ENCODE measurements around the gene CNGA2.

CNGA2 gene

DNA sequence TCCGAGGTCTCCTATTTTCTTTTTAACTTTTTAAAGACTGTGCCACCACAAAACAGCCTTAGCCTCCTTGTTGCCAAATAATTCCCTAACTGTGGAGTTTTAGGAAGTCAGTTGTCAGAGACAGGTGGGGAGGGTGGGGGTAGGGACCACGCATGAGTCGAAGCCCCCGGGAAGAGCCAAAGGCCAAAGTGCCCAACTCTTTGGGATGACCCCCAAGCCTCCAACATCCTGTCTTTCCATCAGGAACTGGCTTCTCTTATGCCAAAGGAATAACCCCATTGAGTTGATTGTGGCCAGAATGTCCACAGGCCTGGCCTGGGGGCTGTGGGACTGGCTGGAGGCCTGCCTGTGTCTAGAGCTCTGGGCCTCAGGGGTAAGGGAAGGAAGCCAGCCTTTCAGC is 33.5 kb upstream of the CNGA2 start:
- H3K27me3 ChIP-seq, result no peaks in the 10 kb centered on the region
- H3K9me3 ChIP-seq, result no peaks in the 10 kb centered on the region
- H3K36me3 ChIP-seq, result no peaks in the 10 kb centered on the region
- H3K4me1 ChIP-seq, result no peaks in the 10 kb centered on the region
- no peak for DNase-seq
- H3K4me3 ChIP-seq (ENCODE audit: low read depth, low read length), result no peak overlapping the region
- TF ChIP-seq, protein P1, sequence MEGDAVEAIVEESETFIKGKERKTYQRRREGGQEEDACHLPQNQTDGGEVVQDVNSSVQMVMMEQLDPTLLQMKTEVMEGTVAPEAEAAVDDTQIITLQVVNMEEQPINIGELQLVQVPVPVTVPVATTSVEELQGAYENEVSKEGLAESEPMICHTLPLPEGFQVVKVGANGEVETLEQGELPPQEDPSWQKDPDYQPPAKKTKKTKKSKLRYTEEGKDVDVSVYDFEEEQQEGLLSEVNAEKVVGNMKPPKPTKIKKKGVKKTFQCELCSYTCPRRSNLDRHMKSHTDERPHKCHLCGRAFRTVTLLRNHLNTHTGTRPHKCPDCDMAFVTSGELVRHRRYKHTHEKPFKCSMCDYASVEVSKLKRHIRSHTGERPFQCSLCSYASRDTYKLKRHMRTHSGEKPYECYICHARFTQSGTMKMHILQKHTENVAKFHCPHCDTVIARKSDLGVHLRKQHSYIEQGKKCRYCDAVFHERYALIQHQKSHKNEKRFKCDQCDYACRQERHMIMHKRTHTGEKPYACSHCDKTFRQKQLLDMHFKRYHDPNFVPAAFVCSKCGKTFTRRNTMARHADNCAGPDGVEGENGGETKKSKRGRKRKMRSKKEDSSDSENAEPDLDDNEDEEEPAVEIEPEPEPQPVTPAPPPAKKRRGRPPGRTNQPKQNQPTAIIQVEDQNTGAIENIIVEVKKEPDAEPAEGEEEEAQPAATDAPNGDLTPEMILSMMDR (IDR thresholded peaks at IDR 0.05; ENCODE audit: low read depth, low read length), result no peak

DNA sequence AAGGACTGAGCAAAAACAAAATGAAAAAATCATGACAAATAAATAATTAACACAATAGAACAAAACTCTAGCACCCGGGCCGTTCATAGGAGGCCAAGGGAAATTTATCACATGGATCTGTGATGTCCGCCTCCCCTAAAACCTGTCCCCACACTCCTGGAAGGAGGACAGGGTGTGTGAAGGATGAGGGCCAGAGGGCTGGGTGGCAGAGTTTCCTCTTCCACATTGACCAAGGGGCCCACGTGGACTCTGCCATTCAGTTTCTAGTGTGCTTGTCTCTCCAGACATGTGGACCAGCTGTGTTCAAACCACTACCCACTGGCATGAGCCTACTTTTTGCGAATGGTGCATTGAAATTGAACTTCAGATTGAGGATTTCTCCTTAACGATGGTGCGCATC is 33.0 kb upstream of the CNGA2 start:
- TF ChIP-seq, protein P1 (IDR thresholded peaks at IDR 0.05; ENCODE audit: low read depth, low read length), result no peak
- no peak for DNase-seq

DNA sequence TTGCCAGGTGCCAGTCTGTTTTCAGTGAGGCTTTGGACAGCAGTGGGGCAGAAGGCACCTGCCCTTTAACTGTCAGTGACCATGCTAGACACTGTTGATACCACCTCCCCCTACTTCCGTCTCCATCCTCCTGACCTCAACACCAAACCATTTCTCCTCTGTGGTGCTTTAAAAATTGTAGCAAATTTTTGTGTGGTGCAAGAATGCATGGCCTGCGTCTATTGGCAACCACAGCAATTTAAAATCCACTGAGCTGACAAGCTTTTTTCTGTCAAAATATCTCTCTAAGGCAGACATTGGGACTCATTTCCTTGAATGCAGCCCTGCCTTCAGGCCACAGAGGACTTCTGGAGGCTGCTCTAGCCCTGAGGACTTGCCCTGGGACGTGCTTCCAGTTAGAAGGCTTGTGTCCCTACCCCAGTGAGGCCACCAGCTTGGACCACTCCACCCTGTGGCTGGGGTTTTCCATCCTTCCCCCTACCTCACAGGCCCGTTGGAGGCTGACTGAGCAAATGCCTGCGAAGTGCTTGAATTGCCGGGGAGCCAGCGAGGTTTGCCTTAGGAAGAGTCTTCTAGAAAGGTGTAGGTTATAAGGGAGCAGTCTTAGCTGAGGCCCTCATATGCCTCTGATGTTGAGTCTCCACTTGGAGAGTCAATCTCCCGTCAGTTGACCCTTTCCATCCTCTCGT is 32.4 kb upstream of the CNGA2 start:
- H3K9me3 ChIP-seq, result no peaks in the 10 kb centered on the region
- TF ChIP-seq, protein P1 (IDR thresholded peaks at IDR 0.05; ENCODE audit: low read depth, low read length), result no peak
- H3K27me3 ChIP-seq, result no peaks in the 10 kb centered on the region
- H3K36me3 ChIP-seq, result no peaks in the 10 kb centered on the region
- H3K4me3 ChIP-seq (ENCODE audit: low read depth, low read length), result no peak overlapping the region
- no peaks in the 10 kb centered on the region for H3K4me1 ChIP-seq
- no peak for DNase-seq

More for the DNA sequence above, 33.0 kb upstream of the CNGA2 start:
- no peaks in the 10 kb centered on the region for H3K9me3 ChIP-seq
- H3K4me3 ChIP-seq (ENCODE audit: low read depth, low read length), result no peak overlapping the region
- no peaks in the 10 kb centered on the region for H3K4me1 ChIP-seq
- no peaks in the 10 kb centered on the region for H3K27me3 ChIP-seq
- no peaks in the 10 kb centered on the region for H3K36me3 ChIP-seq

DNA sequence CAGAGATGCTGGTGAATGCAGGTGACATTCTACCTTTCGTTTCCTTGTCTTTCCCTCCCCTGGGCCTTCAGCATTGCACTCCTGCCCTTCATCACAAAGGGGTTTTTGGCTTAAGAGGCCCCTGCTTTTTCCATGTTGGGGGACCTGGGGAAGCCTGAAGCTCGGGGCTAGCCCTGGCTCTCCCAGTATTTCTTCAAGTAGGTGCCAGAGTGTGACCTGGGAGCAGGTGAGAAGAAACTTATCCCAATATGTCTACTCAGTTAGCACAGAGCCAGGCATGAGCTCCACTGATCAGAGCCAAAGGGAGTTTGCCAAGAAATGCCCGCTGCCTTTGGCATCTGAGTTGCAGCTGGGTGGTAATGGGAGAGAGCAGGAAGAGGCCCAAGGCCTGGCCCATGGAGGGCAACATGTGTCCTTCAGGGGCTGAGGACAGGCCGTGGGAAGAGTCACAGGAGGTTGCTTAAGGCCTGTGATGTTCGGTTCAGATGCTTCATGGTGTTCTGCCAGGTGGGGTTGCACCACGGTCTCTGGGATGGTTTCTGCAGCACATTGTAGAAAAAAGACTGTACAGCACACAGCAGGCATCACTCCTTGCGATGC is 31.7 kb upstream of the CNGA2 start:
- TF ChIP-seq, protein P1 (IDR thresholded peaks at IDR 0.05; ENCODE audit: low read depth, low read length), result no peak
- H3K4me3 ChIP-seq (ENCODE audit: low read depth, low read length), result no peak overlapping the region
- no peaks in the 10 kb centered on the region for H3K9me3 ChIP-seq
- no peaks in the 10 kb centered on the region for H3K36me3 ChIP-seq
- no peaks in the 10 kb centered on the region for H3K27me3 ChIP-seq
- no peak for DNase-seq
- no peaks in the 10 kb centered on the region for H3K4me1 ChIP-seq

DNA sequence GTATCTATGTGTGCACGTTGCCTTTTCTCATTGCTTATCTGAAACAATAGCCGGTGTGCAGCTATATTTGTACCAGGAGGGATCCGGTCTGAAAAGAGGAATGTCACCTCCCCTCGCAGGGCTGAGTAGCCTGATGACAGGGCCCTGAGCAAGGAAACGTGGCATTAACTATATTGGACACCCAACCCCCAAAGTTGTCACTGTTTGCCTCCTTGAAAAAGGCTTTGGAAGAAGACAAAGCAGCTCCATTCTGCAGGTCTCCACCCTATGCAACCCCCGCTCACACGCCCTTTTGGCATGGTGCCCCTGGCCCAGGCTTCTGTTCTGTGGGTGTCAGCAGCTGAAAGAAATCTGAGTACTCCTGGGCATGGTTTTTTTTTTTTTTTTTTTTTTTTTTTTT is 31.1 kb upstream of the CNGA2 start:
- H3K27me3 ChIP-seq, result no peaks in the 10 kb centered on the region
- no peaks in the 10 kb centered on the region for H3K36me3 ChIP-seq
- TF ChIP-seq, protein P1 (IDR thresholded peaks at IDR 0.05; ENCODE audit: low read depth, low read length), result no peak
- H3K9me3 ChIP-seq, result no peaks in the 10 kb centered on the region
- no peak for DNase-seq
- no peak overlapping the region for H3K4me3 ChIP-seq (ENCODE audit: low read depth, low read length)
- H3K4me1 ChIP-seq, result no peaks in the 10 kb centered on the region

DNA sequence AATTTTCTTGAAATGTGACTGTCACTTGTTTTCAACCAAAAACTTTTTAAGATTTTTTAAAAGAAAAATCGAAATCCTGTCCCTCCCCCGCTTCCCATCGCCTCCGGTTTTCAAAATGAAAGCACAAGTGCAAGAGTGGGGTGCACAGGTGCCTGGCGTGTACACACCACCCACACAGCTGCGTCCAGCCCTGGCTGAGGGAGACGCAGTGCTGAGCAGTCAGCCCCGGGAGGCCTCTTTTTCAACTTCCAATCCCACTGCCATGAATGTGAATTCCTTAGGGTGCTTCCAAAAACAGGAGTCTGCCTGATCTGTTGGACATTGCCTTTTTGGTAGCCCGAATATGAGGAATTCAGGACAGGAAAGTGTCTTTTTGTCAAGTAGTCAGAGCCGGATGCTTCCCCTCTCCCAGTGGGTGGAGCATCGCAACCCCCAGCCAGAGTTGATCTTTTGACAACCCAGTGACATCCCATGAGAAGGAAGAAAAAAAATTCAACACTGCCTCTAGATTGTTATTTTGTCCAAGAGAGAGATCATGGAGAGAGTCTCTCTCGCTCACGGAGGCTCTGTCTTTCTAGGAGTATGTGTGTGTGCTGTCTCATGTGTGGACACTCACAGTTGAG is 30.4 kb upstream of the CNGA2 start:
- TF ChIP-seq, protein P1 (IDR thresholded peaks at IDR 0.05; ENCODE audit: low read depth, low read length), result no peak
- Histone ChIP-seq H3K9me3 (no peaks in the 10 kb centered on the region), H3K4me1 (no peaks in the 10 kb centered on the region), H3K27me3 (no peaks in the 10 kb centered on the region), H3K36me3 (no peaks in the 10 kb centered on the region), H3K4me3 (ENCODE audit: low read depth, low read length) (no peak overlapping the region)
- no peak for DNase-seq
